B cell (primary cell): ENCODE results near the gene TRIM73. TPM values are rescaled to one million over a fixed set of nuclear protein-coding genes. Genes with fewer than 3 reads are reported as not detected.
"Not testable (repeated sequence)": the region's sequence is repeated elsewhere in the genome, so short reads cannot be mapped to it uniquely, and the experiment has no call there.

Source experiments
- ATAC-seq: fragments of 200-7000 bp; cut with Tn5 transposase; one replicate; pipeline ENCODE4 v1.10.0; 2021; ENCODE audit warnings: low read depth, mild to moderate bottlenecking, moderate number of reproducible peaks, moderate library complexity
- CTCF ChIA-PET: fragments of 350-600 bp; sonication (Branson Sonifier 250); formaldehyde crosslinking; loops from one replicate; lab custom pipeline; 2021; ENCODE audit warnings: antibody characterized with exemption, inconsistent platforms; lab: Charles Lee
- POLR2A ChIA-PET: fragments of 350-600 bp; sonication (Branson Sonifier 250); formaldehyde crosslinking; loops from one replicate; lab custom pipeline; 2021; ENCODE audit warnings: antibody characterized with exemption; lab: Charles Lee
- DNase-seq: peaks from one replicate; pipeline ENCODE4 v3.0.0; 2013
- H2AFZ ChIP-seq: 2 replicates; pipeline ENCODE4 v1.6.1; 2012; ENCODE audit warnings: mild to moderate bottlenecking, low read depth, low read length; ENCODE audit not compliant: insufficient read depth, poor library complexity, severe bottlenecking
- H3K27ac ChIP-seq, 2 donors: 1 replicate in 1 of 2; 2 replicates in 1 of 2; pipeline ENCODE4 v1.5.1; 2012 to 2013; ENCODE audit warnings: low read length in 2 of 2, mild to moderate bottlenecking in 2 of 2, moderate library complexity in 1 of 2
- H3K27me3 ChIP-seq, 4 experiments: fragments of 200-600 bp in 1 of 4; sonication (generic) in 1 of 4; replicated peaks in 1 of 4; 1 replicate in 2 of 4; 2 replicates in 2 of 4; pipeline versions ENCODE4 v1.6.1 to v1.7.0; 2013 to 2016; ENCODE audit warnings: low read length in 3 of 4, mild to moderate bottlenecking in 2 of 4, mixed read lengths in 1 of 4, moderate library complexity in 1 of 4; ENCODE audit not compliant: insufficient read depth in 4 of 4, control insufficient read depth in 3 of 4; ENCODE audit errors: control extremely low read depth in 1 of 4
- H3K36me3 ChIP-seq, 2 experiments: replicated peaks in 1 of 2; 1 replicate in 1 of 2; 2 replicates in 1 of 2; pipeline versions ENCODE4 v1.6.1 to v1.7.1; 2013; ENCODE audit warnings: low read length in 1 of 2; ENCODE audit not compliant: insufficient read depth in 2 of 2, control insufficient read depth in 1 of 2; ENCODE audit errors: control extremely low read depth in 1 of 2, extremely low read depth in 1 of 2
- H3K4me1 ChIP-seq, 2 donors: fragments of 200-600 bp in 1 of 2; sonication (generic) in 1 of 2; 1 replicate in 1 of 2; 2 replicates in 1 of 2; pipeline versions ENCODE4 v1.5.1 to v1.6.1; 2013 to 2017; ENCODE audit warnings: low read length in 2 of 2; ENCODE audit not compliant: control insufficient read depth in 2 of 2, insufficient read depth in 2 of 2
- H3K4me2 ChIP-seq: replicated peaks from 2 replicates; pipeline ENCODE3; 2012; ENCODE audit warnings: mild to moderate bottlenecking, low read depth, low read length; ENCODE audit not compliant: poor library complexity, severe bottlenecking
- H3K4me3 ChIP-seq, 5 experiments: fragments of 200-600 bp in 1 of 5; sonication (generic) in 1 of 5; 1 replicate in 3 of 5; 2 replicates in 2 of 5; pipeline versions ENCODE4 v1.5.1 to v1.7.0; 2011 to 2016; ENCODE audit warnings: low read length in 4 of 5, mild to moderate bottlenecking in 4 of 5, low read depth in 2 of 5, control low read depth in 1 of 5, moderate library complexity in 1 of 5; ENCODE audit not compliant: insufficient read depth in 1 of 5; ENCODE audit errors: control extremely low read depth in 1 of 5, extremely low read depth in 1 of 5
- H3K79me2 ChIP-seq: fragments of 200-600 bp; sonication (generic); one replicate; pipeline ENCODE4 v1.6.0; 2016; ENCODE audit warnings: low read length; ENCODE audit not compliant: control insufficient read depth, insufficient read depth
- H3K9ac ChIP-seq: fragments of 200-600 bp; sonication (generic); 2 replicates; pipeline ENCODE4 v1.6.1; 2017; ENCODE audit warnings: mild to moderate bottlenecking, low read length, moderate library complexity
- H3K9me3 ChIP-seq, 3 donors: one replicate each; pipeline versions ENCODE4 v1.6.1 to v1.7.1; 2013; ENCODE audit warnings: low read length in 2 of 3; ENCODE audit not compliant: control insufficient read depth in 2 of 3, insufficient read depth in 1 of 3; ENCODE audit errors: control extremely low read depth in 1 of 3
- H4K20me1 ChIP-seq: 2 replicates; pipeline ENCODE4 v1.6.0; 2012; ENCODE audit warnings: mild to moderate bottlenecking, low read length; ENCODE audit not compliant: insufficient read depth, control insufficient read depth, poor library complexity, severe bottlenecking
- H3K27ac Mint-ChIP-seq: one replicate; pipeline ENCODE4 v1.8.0; 2021; ENCODE audit warnings: mixed read lengths
- H3K27me3 Mint-ChIP-seq: one replicate; pipeline ENCODE4 v1.8.0; 2021; ENCODE audit warnings: mixed read lengths
- H3K4me1 Mint-ChIP-seq: one replicate; pipeline ENCODE4 v1.8.0; 2021; ENCODE audit warnings: mixed read lengths
- H3K4me3 Mint-ChIP-seq: one replicate; pipeline ENCODE4 v1.8.0; 2021; ENCODE audit warnings: mixed read lengths
- H3K9me3 Mint-ChIP-seq: one replicate; pipeline ENCODE4 v1.8.0; 2022; ENCODE audit warnings: mixed read lengths; ENCODE audit not compliant: insufficient read depth
- WGBS: methylation state at CpG from one replicate; pipeline ENCODE4 v1.1.5; 2013; ENCODE audit warnings: missing lambda C conversion rate; ENCODE audit not compliant: insufficient coverage; 5-methylcytosine and 5-hydroxymethylcytosine counted together
- intact Hi-C: fragments of 100-400 bp; cut with micrococcal nuclease; formaldehyde crosslinking; loops from one replicate; pipeline ENCODE4 v1.10.0; 2022
- polyA plus RNA-seq: library from polyadenylated mRNA; depleted of rRNA; stranded (reverse); fragments of >200 nt; gene quantifications from 2 replicates; pipeline ENCODE4 v1.2.3, GENCODE V29; 2012
- total RNA-seq, 2 donors: library from RNA; stranded (reverse); fragments of 120-200 nt in 1 of 2; gene quantifications; 1 replicate in 1 of 2; 2 replicates in 1 of 2; pipeline versions ENCODE4 v1.2.3 to v1.2.4, GENCODE V29; 2013 to 2022

Gene TRIM73
- total and polyA plus RNA-seq, 2 donors (not counting 1 experiment from before 2014, with no cell fraction given), result 4.3 to 16.4 TPM

GRCh38 chr7:75415829-75416373 lies 20.5 kb downstream of the TRIM73 start:
- ATAC-seq, H3K79me2 ChIP-seq, POLR2A ChIA-PET, H3K36me3 ChIP-seq, H3K4me1 ChIP-seq, H3K4me1 Mint-ChIP-seq, H3K4me3 Mint-ChIP-seq, H3K9me3 ChIP-seq, H2AFZ ChIP-seq, DNase-seq, H3K27me3 Mint-ChIP-seq, H3K27ac Mint-ChIP-seq, H3K9ac ChIP-seq, H4K20me1 ChIP-seq, H3K27ac ChIP-seq, H3K9me3 Mint-ChIP-seq, H3K4me2 ChIP-seq, CTCF ChIA-PET, H3K4me3 ChIP-seq, intact Hi-C loops, H3K27me3 ChIP-seq: not testable (repeated sequence)
- 100% methylated on average over 7 of the region's 27 CpGs for WGBS

GRCh38 chr7:75416787-75417186 lies 21.4 kb downstream of the TRIM73 start:
- H3K36me3 ChIP-seq, result peaks cover 0 to 15% of the 10 kb centered on the region in 2 experiments
- H4K20me1 ChIP-seq, H3K4me2 ChIP-seq, H3K27ac Mint-ChIP-seq, H3K4me1 ChIP-seq, POLR2A ChIA-PET, H3K79me2 ChIP-seq, H3K4me1 Mint-ChIP-seq, H2AFZ ChIP-seq, H3K9ac ChIP-seq, H3K9me3 ChIP-seq, ATAC-seq, H3K27me3 ChIP-seq, H3K4me3 Mint-ChIP-seq, H3K9me3 Mint-ChIP-seq, H3K27me3 Mint-ChIP-seq, DNase-seq, H3K27ac ChIP-seq, CTCF ChIA-PET, H3K4me3 ChIP-seq, intact Hi-C loops: not testable (repeated sequence)
- 92% methylated on average over 2 of the region's 9 CpGs for WGBS

DNA sequence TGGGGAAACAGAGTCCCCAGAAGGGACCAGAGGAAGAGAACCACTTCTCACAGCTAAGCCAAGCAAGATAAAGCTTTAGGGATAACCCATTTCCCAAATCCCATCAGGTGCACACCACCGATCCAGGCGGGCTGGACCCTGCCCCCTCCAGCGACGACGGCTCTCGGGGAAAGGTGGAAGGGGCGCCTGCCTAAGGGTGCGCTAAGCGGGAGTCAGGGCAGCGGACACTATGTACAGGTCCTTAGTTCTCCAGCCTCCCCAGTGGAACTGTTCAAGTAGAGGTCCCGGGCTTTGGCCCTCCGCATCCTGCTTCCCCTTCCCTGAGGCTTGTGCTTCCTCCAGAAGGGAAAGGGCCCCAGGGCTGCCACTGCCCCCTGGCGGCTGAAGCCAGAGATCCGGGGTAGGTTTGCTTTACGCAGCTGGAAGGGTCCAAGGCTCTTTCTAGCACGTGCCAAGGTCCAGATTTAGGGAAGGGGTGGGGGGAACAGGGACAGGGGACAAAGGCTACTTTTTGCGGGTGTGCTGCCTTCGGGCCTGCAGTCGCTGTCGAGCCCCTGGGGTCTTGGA lies 22.9 kb downstream of the TRIM73 start:
- DNase-seq, H3K9ac ChIP-seq, H4K20me1 ChIP-seq, intact Hi-C loops, H3K4me1 Mint-ChIP-seq, H3K27ac Mint-ChIP-seq, POLR2A ChIA-PET, H3K4me2 ChIP-seq, H3K27me3 ChIP-seq, H3K9me3 ChIP-seq, H3K9me3 Mint-ChIP-seq, H3K79me2 ChIP-seq, ATAC-seq, H3K4me3 Mint-ChIP-seq, CTCF ChIA-PET, H3K4me1 ChIP-seq, H2AFZ ChIP-seq, H3K27me3 Mint-ChIP-seq, H3K27ac ChIP-seq, H3K4me3 ChIP-seq: not testable (repeated sequence)
- WGBS, result no CpG with 5 or more reads among the region's 20 CpGs
- H3K36me3 ChIP-seq, result peaks cover 0 to 17% of the 10 kb centered on the region in 2 experiments

DNA sequence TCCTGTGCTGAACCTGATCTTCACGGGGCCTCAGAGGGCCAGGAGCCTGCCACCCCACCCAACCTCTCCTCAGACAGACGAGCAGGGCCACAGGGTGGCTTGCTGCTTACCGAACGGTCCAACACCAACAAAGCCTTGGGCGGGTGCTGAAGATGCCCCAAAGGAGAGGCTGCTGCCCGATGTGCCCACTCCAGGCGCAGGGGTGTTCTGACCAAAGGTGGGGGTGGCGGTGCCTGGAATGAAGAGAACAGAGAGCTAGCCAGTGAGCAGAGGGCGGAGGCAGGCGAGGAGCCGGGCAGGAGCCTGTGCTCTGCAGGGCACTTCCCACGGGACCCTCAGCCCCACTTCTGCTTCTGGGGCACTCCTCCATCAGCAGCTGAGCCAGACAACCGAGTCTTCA lies 23.8 kb downstream of the TRIM73 start:
- H3K9me3 ChIP-seq, ATAC-seq, H3K4me3 Mint-ChIP-seq, H3K4me2 ChIP-seq, H3K4me3 ChIP-seq, H3K27ac ChIP-seq, H3K79me2 ChIP-seq, H3K9me3 Mint-ChIP-seq, H3K27me3 Mint-ChIP-seq, POLR2A ChIA-PET, H3K27ac Mint-ChIP-seq, intact Hi-C loops, H3K4me1 ChIP-seq, H3K4me1 Mint-ChIP-seq, CTCF ChIA-PET, DNase-seq, H3K9ac ChIP-seq, H4K20me1 ChIP-seq, H2AFZ ChIP-seq, H3K27me3 ChIP-seq: not testable (repeated sequence)
- 92% methylated on average over 7 of the region's 13 CpGs for WGBS
- peaks cover 0 to 18% of the 10 kb centered on the region in 2 experiments for H3K36me3 ChIP-seq
